K562 (cell line): ENCODE data around the gene HNRNPDL. TPM values are rescaled to one million over a fixed set of nuclear protein-coding genes. Genes with fewer than 3 reads are reported as not detected.

Experiments
- HNRNPUL1 ChIP-seq: fragments of 200-400 bp; formaldehyde crosslinking; IDR thresholded peaks from 2 replicates; pipeline ENCODE4 v1.6.1; 2017; ENCODE audit warnings: low read length
- KLF13 ChIP-seq: fragments of 450-650 bp; IDR thresholded peaks from 2 replicates; pipeline ENCODE4 v1.6.1; 2016; ENCODE audit warnings: missing genetic modification characterization, low read depth, mild to moderate bottlenecking, missing compliant biosample characterization, moderate library complexity, borderline replicate concordance
- NFATC3 ChIP-seq: fragments of 450-650 bp; IDR thresholded peaks from 2 replicates; pipeline ENCODE4 v1.6.1; 2017; ENCODE audit warnings: mild to moderate bottlenecking
- TAF7 ChIP-seq: fragments of 450-650 bp; IDR thresholded peaks from 2 replicates; pipeline ENCODE4 v1.6.1; 2016; ENCODE audit warnings: missing genetic modification characterization, missing compliant biosample characterization
- TRIM28 ChIP-seq: fragments of 450-650 bp; IDR thresholded peaks from 2 replicates; pipeline ENCODE4 v1.6.1; 2017
- U2AF1 ChIP-seq: fragments of 200-400 bp; formaldehyde crosslinking; optimal IDR thresholded peaks from 2 replicates; pipeline ENCODE3; 2017; ENCODE audit warnings: mild to moderate bottlenecking, low read depth, low read length, moderate library complexity
- U2AF2 ChIP-seq: fragments of 200-400 bp; formaldehyde crosslinking; optimal IDR thresholded peaks from 2 replicates; pipeline ENCODE3; 2017; ENCODE audit warnings: low read depth, mild to moderate bottlenecking, low read length
- polyA plus RNA-seq, 8 experiments: library from polyadenylated mRNA; depleted of rRNA in 4 of 8; stranded (reverse) in 5 of 8; unstranded in 3 of 8; fragments of >200 nt; fragmentation: Nextera tagmentation in 2 of 8; fragmentation: Illumina TruSeq in 1 of 8; extraction: Ambion mirVana in 2 of 8; extraction: Trizol in 1 of 8; gene quantifications; 2 replicates each; pipeline versions ENCODE4 v1.2.1 to v1.2.3, GENCODE V29; 2011 to 2014; ENCODE audit warnings: inconsistent platforms in 1 of 8, missing spikeins in 1 of 8
- total RNA-seq, 7 experiments: library from RNA; depleted of rRNA in 6 of 7; stranded (reverse); fragments of >200 nt in 6 of 7; fragmentation: Illumina TruSeq in 2 of 7; extraction: Trizol in 2 of 7; gene quantifications; 2 replicates each; pipeline versions ENCODE4 v1.2.1 to v1.2.3, GENCODE V29; 2011 to 2021; ENCODE audit warnings: low replicate concordance in 1 of 7
- TF ChIP-seq, protein P1 (sequence below): sonication (generic); formaldehyde crosslinking; IDR thresholded peaks from 2 replicates; pipeline ENCODE4 v1.9.0; 2022; ENCODE audit warnings: mild to moderate bottlenecking, missing genetic modification reagents
- TF ChIP-seq, protein P2 (sequence below): conservative IDR thresholded peaks from 2 replicates; pipeline ENCODE4 v1.6.1; 2011; ENCODE audit warnings: low read depth, mild to moderate bottlenecking, low read length; ENCODE audit not compliant: control insufficient read depth
- TF ChIP-seq, protein P3 (sequence below): fragments of 200-800 bp; sonication (Bioruptor generic); IDR thresholded peaks from 2 replicates; pipeline ENCODE4 v1.6.1; 2017; ENCODE audit warnings: missing genetic modification characterization, missing compliant biosample characterization
- TF ChIP-seq, protein P4 (sequence below): fragments of 250-450 bp; sonication (Bioruptor Pico); IDR thresholded peaks from 2 replicates; pipeline ENCODE4 v1.5.0; 2020; ENCODE audit warnings: mild to moderate bottlenecking, borderline replicate concordance
- TF ChIP-seq, protein P5 (sequence below), 2 experiments: fragments of 450-650 bp; formaldehyde crosslinking in 1 of 2; IDR thresholded peaks; 2 replicates each; pipeline versions ENCODE4 v1.4.0 to v1.6.1; 2014 to 2020; ENCODE audit warnings: mild to moderate bottlenecking in 2 of 2, borderline replicate concordance in 1 of 2, low read depth in 1 of 2

The HNRNPDL gene
- total and polyA plus RNA-seq, 9 of the 15 experiments (the other 6 are each of a cell fraction or from before 2014, with no cell fraction given), result 243 to 652 (median 351) TPM

DNA sequence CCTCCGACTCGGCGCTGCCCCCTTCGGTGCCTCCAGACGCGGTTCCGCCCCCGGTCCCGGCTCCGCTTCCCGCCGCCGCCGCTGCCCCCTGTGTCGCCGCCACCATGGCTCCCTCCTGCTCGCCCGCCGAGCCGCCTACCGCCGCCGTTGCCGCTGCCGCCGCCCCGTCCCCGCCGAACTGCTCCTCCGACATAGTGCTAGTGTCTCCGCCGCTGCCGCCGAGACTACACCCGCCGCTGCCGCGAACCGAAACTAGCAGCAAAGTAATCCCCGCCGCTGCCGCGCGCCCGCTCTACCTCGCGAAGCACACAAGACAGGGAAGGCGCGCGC is 56.8 kb downstream of the HNRNPDL start (continued):
- TF ChIP-seq KLF13 (tag), result no peak
- no peak for TF ChIP-seq TRIM28
- TF ChIP-seq NFATC3, result no peak
- TF ChIP-seq TAF7 (tag), result no peak
- TF ChIP-seq, protein P1, sequence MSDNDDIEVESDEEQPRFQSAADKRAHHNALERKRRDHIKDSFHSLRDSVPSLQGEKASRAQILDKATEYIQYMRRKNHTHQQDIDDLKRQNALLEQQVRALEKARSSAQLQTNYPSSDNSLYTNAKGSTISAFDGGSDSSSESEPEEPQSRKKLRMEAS (CRISPR knock-in tag), result no peak
- TF ChIP-seq, protein P2, sequence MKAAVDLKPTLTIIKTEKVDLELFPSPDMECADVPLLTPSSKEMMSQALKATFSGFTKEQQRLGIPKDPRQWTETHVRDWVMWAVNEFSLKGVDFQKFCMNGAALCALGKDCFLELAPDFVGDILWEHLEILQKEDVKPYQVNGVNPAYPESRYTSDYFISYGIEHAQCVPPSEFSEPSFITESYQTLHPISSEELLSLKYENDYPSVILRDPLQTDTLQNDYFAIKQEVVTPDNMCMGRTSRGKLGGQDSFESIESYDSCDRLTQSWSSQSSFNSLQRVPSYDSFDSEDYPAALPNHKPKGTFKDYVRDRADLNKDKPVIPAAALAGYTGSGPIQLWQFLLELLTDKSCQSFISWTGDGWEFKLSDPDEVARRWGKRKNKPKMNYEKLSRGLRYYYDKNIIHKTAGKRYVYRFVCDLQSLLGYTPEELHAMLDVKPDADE, result no peak; the same call in 1 of the 2 replicates
- TF ChIP-seq, protein P3, sequence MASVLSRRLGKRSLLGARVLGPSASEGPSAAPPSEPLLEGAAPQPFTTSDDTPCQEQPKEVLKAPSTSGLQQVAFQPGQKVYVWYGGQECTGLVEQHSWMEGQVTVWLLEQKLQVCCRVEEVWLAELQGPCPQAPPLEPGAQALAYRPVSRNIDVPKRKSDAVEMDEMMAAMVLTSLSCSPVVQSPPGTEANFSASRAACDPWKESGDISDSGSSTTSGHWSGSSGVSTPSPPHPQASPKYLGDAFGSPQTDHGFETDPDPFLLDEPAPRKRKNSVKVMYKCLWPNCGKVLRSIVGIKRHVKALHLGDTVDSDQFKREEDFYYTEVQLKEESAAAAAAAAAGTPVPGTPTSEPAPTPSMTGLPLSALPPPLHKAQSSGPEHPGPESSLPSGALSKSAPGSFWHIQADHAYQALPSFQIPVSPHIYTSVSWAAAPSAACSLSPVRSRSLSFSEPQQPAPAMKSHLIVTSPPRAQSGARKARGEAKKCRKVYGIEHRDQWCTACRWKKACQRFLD (CRISPR knock-in tag), result no peak
- TF ChIP-seq, protein P4, sequence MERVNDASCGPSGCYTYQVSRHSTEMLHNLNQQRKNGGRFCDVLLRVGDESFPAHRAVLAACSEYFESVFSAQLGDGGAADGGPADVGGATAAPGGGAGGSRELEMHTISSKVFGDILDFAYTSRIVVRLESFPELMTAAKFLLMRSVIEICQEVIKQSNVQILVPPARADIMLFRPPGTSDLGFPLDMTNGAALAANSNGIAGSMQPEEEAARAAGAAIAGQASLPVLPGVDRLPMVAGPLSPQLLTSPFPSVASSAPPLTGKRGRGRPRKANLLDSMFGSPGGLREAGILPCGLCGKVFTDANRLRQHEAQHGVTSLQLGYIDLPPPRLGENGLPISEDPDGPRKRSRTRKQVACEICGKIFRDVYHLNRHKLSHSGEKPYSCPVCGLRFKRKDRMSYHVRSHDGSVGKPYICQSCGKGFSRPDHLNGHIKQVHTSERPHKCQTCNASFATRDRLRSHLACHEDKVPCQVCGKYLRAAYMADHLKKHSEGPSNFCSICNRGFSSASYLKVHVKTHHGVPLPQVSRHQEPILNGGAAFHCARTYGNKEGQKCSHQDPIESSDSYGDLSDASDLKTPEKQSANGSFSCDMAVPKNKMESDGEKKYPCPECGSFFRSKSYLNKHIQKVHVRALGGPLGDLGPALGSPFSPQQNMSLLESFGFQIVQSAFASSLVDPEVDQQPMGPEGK (CRISPR knock-in tag), result no peak
- TF ChIP-seq HNRNPUL1, result no peak
- TF ChIP-seq U2AF1, result peak; percentile 57
- no peak for TF ChIP-seq U2AF2
- TF ChIP-seq, protein P5, sequence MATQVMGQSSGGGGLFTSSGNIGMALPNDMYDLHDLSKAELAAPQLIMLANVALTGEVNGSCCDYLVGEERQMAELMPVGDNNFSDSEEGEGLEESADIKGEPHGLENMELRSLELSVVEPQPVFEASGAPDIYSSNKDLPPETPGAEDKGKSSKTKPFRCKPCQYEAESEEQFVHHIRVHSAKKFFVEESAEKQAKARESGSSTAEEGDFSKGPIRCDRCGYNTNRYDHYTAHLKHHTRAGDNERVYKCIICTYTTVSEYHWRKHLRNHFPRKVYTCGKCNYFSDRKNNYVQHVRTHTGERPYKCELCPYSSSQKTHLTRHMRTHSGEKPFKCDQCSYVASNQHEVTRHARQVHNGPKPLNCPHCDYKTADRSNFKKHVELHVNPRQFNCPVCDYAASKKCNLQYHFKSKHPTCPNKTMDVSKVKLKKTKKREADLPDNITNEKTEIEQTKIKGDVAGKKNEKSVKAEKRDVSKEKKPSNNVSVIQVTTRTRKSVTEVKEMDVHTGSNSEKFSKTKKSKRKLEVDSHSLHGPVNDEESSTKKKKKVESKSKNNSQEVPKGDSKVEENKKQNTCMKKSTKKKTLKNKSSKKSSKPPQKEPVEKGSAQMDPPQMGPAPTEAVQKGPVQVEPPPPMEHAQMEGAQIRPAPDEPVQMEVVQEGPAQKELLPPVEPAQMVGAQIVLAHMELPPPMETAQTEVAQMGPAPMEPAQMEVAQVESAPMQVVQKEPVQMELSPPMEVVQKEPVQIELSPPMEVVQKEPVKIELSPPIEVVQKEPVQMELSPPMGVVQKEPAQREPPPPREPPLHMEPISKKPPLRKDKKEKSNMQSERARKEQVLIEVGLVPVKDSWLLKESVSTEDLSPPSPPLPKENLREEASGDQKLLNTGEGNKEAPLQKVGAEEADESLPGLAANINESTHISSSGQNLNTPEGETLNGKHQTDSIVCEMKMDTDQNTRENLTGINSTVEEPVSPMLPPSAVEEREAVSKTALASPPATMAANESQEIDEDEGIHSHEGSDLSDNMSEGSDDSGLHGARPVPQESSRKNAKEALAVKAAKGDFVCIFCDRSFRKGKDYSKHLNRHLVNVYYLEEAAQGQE (IDR thresholded peaks at IDR 0.05; ENCODE audit: borderline replicate concordance), result no peak
- TF ChIP-seq, protein P5 (CRISPR knock-in tag; IDR thresholded peaks at IDR 0.05; ENCODE audit: low read depth), result no peak
